ENCODE data around the gene DVL2.
"Not testable (repeated sequence)": the region's sequence is repeated elsewhere in the genome, so short reads cannot be mapped to it uniquely, and the experiment has no call there.

DVL2 gene

GRCh38 chr17:7256766-7257456 lies 22.6 kb upstream of the DVL2 start:
- DNase-seq (ENCODE audit: low read depth in 3 of 3, low spot score in 1 of 3): no peak

- no peak for DNase-seq (ENCODE audit: low read depth in 3 of 3, low spot score in 1 of 3)
These were observed 20.2 kb upstream of the DVL2 start for GRCh38 chr17:7254511-7254910.

- DNase-seq (ENCODE audit: low read depth in 3 of 3, low spot score in 1 of 3): no peak
These were observed 18.8 kb upstream of the DVL2 start for GRCh38 chr17:7253082-7253481.

GRCh38 chr17:7252176-7253043 lies 18.1 kb upstream of the DVL2 start, which contains the start of gene ELP5:
Gene ELP5, plus strand, starts transcription at chr17:7252215. Its CDS starts 336 bp downstream, at chr17:7252551.
- peak; percentile 56 to 75 (median 59) for DNase-seq (ENCODE audit: low read depth in 3 of 3, low spot score in 1 of 3)

GRCh38 chr17:7251661-7252175 lies 17.4 kb upstream of the DVL2 start, which contains the start of gene CTDNEP1:
Gene CTDNEP1, minus strand, starts transcription at chr17:7251734. Its CDS starts 438 bp downstream, at chr17:7251296.
- peak; percentile 98 to 99 (median 98) for DNase-seq (ENCODE audit: low read depth in 3 of 3, low spot score in 1 of 3)

- DNase-seq (ENCODE audit: low read depth in 3 of 3, low spot score in 1 of 3): no peak
These were observed 16.6 kb upstream of the DVL2 start for GRCh38 chr17:7250695-7251627.

- DNase-seq (ENCODE audit: low read depth in 3 of 3, low spot score in 1 of 3): no peak
These were observed 15.5 kb upstream of the DVL2 start for GRCh38 chr17:7249830-7250229.

GRCh38 chr17:7249214-7249613 lies 14.9 kb upstream of the DVL2 start:
- no peak for DNase-seq (ENCODE audit: low read depth in 3 of 3, low spot score in 1 of 3)

- DNase-seq (ENCODE audit: low read depth in 3 of 3, low spot score in 1 of 3): no peak
These were observed 14.5 kb upstream of the DVL2 start for GRCh38 chr17:7248796-7249195.

GRCh38 chr17:7246779-7247178 lies 12.5 kb upstream of the DVL2 start:
- DNase-seq (ENCODE audit: low read depth in 3 of 3, low spot score in 1 of 3): no peak

- not testable (repeated sequence) for DNase-seq (ENCODE audit: low read depth in 3 of 3, low spot score in 1 of 3)
These were observed 9.5 kb upstream of the DVL2 start for GRCh38 chr17:7243838-7244237.

GRCh38 chr17:7243453-7243729 lies 9.1 kb upstream of the DVL2 start:
- no peak for DNase-seq (ENCODE audit: low read depth in 3 of 3, low spot score in 1 of 3)

- peak; percentile 81 to 85 (median 84) for DNase-seq (ENCODE audit: low read depth in 3 of 3, low spot score in 1 of 3)
These were observed 8.6 kb upstream of the DVL2 start for GRCh38 chr17:7242717-7243452.

- peak; percentile 79 to 94 (median 92) for DNase-seq (ENCODE audit: low read depth in 3 of 3, low spot score in 1 of 3)
These were observed 7.7 kb upstream of the DVL2 start, which contains the start of gene GABARAP for GRCh38 chr17:7241783-7242716. Gene GABARAP, minus strand, starts transcription at chr17:7242449. Its CDS starts 119 bp downstream, at chr17:7242330.

- no peak for DNase-seq (ENCODE audit: low read depth in 3 of 3, low spot score in 1 of 3)
These were observed 6.9 kb upstream of the DVL2 start for GRCh38 chr17:7241090-7241733.

- no peak for DNase-seq (ENCODE audit: low read depth in 3 of 3, low spot score in 1 of 3)
These were observed 6.1 kb upstream of the DVL2 start for GRCh38 chr17:7240375-7240774.

- DNase-seq (ENCODE audit: low read depth in 3 of 3, low spot score in 1 of 3): peak; percentile 95 to 97 (median 97)
These were observed 5.0 kb upstream of the DVL2 start, which contains the start of gene PHF23 for GRCh38 chr17:7239091-7240027. Gene PHF23, minus strand, starts transcription at chr17:7239457. Its CDS starts 178 bp downstream, at chr17:7239279.

Data from stimulated activated CD4-positive, alpha-beta T cell treated with anti-CD3 and anti-CD28 coated beads, TNF-alpha, amount 100 ng/mL, for 1 hour (primary cell).